GM21786 (cell line): ENCODE measurements around the gene GRID1.
A peak's percentile ranks its signal among the peaks of the same experiment; 100 is the strongest.

Experiments
- ATAC-seq: cut with Tn5 transposase; IDR thresholded peaks from one replicate; pipeline ENCODE4 v1.9.1; 2021; ENCODE audit not compliant: unreplicated experiment

The GRID1 gene

GRCh38 chr10:85791818-85792532 lies 574.6 kb downstream of the GRID1 start:
- no peak for ATAC-seq

DNA sequence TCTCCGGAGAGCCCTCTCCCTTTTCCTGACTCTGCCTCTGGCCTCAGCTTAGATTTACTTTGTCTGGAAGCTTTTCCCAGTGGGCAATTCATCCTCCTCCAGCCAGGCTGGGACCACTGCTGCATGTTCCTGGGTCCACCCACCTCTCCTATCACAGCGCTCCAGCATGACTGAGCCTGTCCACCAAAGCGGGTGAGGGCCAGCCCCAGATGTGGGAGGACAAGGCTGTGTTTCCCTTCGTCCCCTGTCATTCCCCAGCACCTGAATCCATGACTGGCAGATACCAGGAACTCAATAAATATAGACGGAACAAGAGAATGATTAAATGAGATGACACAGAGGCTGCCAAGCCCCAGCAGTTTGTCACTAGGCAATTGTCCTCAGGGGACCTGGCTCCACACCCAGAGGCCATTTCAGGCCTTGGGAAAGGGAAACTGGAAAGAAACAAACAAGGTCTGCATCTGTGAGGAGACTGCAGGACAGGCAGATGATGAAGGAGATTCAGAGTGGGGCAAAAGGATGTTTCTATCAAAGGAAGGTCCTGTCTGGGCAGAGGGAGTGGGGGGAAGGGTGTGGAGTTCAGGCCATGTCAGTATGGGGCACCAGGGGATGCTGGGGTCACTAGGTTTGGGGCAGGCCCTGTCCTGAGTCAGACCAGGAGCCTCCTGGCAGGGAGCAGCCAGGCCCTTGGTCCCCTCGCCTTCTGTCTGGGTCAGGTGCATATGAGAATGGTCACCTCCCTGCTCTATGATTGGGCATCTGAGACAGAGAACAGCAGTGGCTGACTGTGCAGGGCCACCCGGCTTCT lies 576.4 kb downstream of the GRID1 start:
- no peak for ATAC-seq

DNA sequence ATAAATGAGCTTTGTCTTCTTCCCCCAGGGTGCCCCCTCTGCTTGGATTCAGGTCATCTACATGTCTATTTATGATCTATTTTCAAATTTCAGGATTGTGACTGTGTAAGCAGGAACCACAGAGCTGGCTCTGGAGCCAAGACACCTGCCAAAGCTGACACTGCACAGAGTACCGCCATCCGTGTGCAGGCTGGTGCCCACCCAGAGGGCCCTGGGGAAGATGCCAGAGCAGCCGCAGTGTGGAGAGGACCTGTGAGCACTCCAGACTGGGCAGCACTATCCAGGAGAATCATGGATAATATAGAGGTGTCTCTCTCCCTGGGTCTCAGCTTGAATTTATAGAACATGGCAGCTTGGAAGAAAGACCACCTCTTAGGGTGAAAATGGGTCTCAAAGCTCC lies 577.5 kb downstream of the GRID1 start:
- no peak for ATAC-seq

- ATAC-seq, result no peak
These were observed 578.0 kb downstream of the GRID1 start for GRCh38 chr10:85788570-85788969.

DNA sequence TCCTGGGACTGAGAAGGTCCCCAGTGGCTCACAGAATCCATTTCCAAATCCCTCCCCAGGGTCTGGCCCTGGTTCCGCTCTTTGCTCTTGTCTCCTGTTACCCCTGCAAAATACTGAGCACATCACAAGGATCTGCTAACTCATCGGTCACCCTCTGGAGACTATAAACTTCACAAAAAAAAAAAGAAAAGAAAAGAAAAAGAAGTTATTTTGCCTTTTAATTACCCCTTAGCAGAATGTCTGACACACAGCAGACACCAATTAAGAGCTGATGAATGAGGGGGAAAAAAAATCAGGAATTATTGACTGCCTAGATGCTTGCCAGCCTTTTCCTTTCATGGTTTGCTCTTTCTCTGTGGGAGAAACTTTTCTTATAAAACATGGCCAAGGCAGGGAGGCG lies 578.7 kb downstream of the GRID1 start:
- no peak for ATAC-seq

DNA sequence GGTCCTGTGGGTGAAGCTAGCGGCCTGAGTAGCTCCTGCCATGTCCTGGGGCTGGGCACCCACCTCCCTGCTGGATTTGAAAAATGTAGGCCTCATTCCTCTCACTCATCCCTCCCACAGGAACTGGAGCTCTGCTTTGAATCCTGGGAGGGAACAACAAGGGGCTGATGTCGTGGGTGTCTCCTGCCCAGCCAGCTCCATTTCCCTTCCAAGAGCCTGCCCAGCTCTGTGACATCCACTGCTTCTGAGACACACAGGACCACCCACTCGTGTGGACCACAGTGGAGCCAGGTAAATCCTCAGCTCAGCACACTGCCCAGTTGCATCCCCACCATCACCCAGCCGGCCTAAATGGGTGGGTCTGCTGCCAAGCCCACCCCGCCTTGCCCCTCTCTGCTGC lies 579.2 kb downstream of the GRID1 start:
- ATAC-seq, result no peak

DNA sequence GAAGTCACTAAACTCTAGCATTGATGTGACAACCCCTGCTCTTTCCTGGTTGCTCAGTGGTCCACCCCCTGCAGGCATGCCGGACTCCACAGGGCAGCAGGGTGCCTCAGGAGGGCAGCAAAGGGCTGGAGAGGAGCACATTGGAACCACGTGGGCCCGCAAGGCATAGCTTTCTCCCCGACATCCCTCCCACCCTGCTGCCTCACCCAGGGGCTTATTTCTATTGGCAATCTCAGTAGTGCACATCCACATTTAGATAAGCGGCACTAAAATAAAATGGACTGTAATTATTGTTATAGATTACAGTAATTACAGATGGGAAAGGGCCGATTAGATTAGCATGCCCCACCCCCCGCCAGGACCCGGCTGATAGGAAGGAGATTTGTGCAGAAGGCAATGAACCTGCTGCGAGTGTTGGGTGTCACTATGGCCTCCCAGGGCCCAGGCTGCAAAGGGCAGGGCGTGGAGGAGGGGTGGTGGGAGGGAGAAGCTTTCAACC lies 580.1 kb downstream of the GRID1 start:
- ATAC-seq, result no peak

DNA sequence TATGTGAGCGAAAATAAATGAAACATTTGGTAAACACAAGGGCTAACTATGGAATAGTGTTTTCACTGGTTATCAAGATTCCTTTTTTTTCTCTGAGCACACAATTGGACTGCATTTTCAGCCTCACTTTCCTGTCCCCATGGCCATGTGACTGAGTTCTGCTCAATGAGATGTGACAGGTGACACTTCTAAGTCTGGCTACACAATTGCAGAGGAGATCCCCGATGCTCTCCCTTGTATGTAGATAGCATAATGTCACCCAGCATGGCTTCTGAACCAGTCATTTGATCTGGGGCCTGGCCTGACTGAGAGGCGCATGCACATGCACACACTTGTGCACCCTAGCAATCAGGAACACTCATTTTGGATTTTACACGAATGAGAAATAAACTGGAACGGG lies 581.8 kb downstream of the GRID1 start:
- no peak for ATAC-seq

DNA sequence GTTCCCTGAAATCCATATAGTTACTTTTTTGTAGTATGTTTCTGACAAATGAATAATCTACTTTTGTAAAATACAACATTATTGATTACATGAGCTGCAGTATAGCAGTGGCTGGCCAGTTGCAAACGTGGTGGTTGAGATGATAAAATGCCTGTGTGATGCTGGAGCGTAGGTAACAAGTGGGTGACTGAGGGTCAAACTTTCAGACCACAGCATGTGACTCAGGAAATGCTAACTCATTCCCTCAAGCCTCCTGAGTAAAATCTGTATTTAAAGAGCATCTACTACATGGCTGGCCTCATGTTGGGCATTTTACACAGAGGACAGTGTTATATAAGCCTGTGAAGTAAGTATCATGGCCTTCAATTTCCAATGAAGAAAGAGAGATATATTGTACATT lies 585.2 kb downstream of the GRID1 start:
- ATAC-seq, result no peak

- no peak for ATAC-seq
These were observed 588.5 kb downstream of the GRID1 start for GRCh38 chr10:85778074-85778473.

GRCh38 chr10:85767891-85768290 lies 598.7 kb downstream of the GRID1 start:
- ATAC-seq, result no peak

DNA sequence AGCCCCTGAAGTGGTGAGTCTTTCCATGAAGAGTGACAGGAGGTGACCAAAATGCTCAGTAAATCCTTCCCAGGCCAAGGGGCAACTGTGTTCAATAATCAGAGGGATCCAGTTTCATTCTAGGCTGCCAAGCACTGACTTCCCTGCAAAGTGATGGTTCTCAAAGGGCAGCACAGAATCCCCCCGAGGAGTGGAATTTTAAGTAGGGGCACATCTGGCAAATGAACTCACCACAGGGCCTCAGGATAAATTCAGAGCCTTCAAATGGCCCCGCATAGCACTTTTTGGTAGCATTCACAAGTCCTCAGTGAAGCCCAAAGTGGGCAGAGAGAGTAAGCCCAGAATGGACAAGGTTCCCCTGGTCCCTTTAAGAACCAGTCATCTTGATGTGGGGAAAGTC lies 602.5 kb downstream of the GRID1 start:
- no peak for ATAC-seq

DNA sequence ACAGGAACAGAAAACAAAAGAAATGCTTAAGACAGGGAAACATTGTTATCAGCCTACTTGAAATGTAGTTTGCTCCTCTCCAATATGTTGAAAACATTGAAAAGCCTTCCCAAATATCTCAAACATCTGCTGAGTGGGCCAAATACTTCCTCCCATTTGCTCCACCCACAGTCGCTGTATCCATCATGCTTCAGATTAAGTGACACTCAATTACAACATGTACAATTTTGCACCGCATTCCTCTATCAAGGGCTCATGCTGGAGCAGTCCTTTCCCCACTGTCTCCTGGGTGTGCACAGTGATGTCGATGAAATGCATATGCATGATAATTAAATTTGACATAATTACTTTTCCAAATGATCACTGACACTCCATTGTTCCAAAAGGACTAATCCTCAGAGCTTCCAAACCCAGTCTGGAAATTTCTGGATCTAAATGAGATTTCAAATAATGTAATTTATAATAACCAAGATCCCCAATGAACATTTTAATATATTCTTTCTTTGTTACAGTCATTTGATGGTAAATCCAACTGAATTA lies 604.6 kb downstream of the GRID1 start:
- no peak for ATAC-seq

DNA sequence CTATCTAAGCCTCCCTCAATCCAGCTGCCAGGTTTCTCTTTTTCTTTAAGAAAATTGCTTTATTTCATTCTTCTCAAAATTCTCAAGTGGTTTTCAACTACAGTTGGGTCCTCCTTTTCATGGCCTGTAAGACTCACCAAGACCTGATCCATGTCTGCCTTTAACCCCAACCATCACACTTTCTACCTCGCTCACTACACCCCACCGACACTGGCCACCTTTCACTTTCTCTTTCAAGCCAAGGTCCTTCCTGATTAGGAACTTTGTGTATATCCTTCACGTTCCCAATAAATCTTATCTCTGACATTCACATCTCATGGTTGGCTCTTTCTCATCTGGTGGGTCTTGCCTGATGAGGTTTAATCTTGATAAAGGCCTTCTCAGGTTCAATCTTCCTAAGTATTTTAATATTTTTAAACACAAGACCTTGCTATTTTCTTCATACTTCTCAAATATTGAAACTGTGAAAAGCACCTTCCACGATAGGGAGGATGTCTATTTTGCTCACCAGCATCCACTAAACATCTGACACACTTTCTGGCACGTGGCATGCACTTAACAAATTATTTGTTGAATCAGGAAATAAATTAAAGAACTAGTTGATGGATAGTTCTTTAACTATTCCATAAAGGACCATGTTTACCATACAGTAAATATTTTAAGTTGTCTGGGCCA lies 624.8 kb downstream of the GRID1 start:
- peak; percentile 91 for ATAC-seq

- ATAC-seq, result no peak
These were observed 630.6 kb downstream of the GRID1 start for GRCh38 chr10:85735997-85736396.

GRCh38 chr10:85734791-85735190 lies 631.8 kb downstream of the GRID1 start:
- ATAC-seq, result no peak

DNA sequence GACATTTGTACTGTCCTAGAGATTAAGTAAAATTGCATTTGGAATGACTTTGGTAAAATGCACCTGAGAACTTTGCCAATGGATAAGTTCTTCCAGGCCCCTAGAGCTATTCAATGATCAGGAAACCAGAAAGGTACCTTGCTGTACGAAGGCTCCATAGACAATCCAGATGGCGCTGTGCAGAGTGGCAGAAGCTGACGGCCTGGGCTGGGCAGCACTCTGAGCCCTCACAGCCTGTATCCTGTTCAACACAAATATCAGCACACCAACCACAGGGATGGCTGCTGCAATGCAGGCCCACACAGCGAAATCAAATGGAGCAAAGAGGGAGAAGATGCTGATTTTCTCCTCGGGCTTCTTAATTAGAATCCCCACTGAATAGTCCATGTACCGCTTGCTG lies 642.4 kb downstream of the GRID1 start:
- no peak for ATAC-seq

DNA sequence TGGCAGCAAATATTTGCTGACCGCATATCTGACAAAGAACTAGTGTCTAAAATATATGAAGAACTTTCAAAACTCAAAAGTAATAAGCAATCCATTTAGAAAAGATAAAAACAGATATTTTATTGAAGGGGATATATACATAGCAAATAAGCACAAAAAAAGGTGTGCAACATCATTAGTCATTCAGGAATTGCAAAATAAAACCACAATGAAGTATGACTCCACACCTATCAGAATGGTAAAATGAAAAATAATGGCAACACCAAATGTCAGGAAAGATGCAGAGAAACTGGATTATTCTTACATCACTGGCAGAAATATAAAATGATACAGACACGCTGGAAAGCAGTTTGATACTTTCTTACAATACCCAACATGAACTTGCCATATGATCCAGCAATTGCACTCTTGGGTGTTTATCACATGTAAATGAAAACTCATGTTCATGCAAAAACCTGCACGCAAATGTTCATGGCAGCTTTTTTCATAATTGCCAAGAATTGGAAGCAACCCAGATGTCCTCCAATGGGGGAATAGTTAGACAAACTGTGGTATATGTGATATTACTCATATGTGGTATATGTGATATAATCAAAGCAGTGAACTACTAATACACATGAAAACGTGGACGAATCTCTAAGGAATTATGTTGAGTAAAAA lies 645.5 kb downstream of the GRID1 start:
- no peak for ATAC-seq

GRCh38 chr10:85719408-85719807 lies 647.2 kb downstream of the GRID1 start:
- ATAC-seq, result no peak

- ATAC-seq, result no peak
These were observed 652.7 kb downstream of the GRID1 start for GRCh38 chr10:85713885-85714284.

- ATAC-seq, result no peak
These were observed 663.8 kb downstream of the GRID1 start for GRCh38 chr10:85702768-85703167.
